Keratinocyte (primary cell): Measurements from ENCODE around the gene PSD2. TPM values are rescaled to one million over a fixed set of nuclear protein-coding genes. Genes with fewer than 3 reads are reported as not detected.

Experiments
- DNase-seq: peaks from one replicate; pipeline ENCODE4 v3.0.0-alpha.2; 2011; ENCODE audit warnings: low read depth, missing footprints, low spot score
- FAIRE-seq: peaks from 2 replicates; lab custom pipeline; 2011; peaks lifted over from hg19 to GRCh38; lab: Jason Lieb, UNC
- H2AFZ ChIP-seq: 2 replicates; pipeline ENCODE4 v1.6.0; 2012; ENCODE audit warnings: low read length, control low read depth, inconsistent platforms; ENCODE audit not compliant: control insufficient read depth
- H3K27ac ChIP-seq: 2 replicates; pipeline ENCODE4 v1.5.1; 2011; ENCODE audit warnings: low read length; ENCODE audit not compliant: control insufficient read depth, insufficient read depth
- H3K27me3 ChIP-seq: 3 replicates; pipeline ENCODE4 v1.6.0; 2011; ENCODE audit warnings: low read length; ENCODE audit not compliant: control insufficient read depth, insufficient read depth; ENCODE audit errors: extremely low read depth
- H3K36me3 ChIP-seq, 2 experiments: 2 replicates in 1 of 2; 3 replicates in 1 of 2; pipeline ENCODE4 v1.5.1; 2011; ENCODE audit warnings: low read length in 2 of 2, mild to moderate bottlenecking in 1 of 2; ENCODE audit not compliant: control insufficient read depth in 2 of 2, insufficient read depth in 2 of 2; ENCODE audit errors: extremely low read depth in 1 of 2
- H3K4me1 ChIP-seq: 3 replicates; pipeline ENCODE4 v1.5.1; 2011; ENCODE audit warnings: low read length; ENCODE audit not compliant: control insufficient read depth, insufficient read depth; ENCODE audit errors: extremely low read depth
- H3K4me2 ChIP-seq: 3 replicates; pipeline ENCODE4 v1.6.0; 2011; ENCODE audit warnings: low read depth, low read length; ENCODE audit not compliant: control insufficient read depth, insufficient read depth; ENCODE audit errors: extremely low read depth
- H3K4me3 ChIP-seq, 3 experiments: fragments of 200-600 bp in 1 of 3; sonication (generic) in 1 of 3; 2 replicates in 2 of 3; 3 replicates in 1 of 3; pipeline ENCODE4 v1.5.1; 2011 to 2016; ENCODE audit warnings: low read length in 3 of 3, mild to moderate bottlenecking in 3 of 3, control low read depth in 2 of 3, inconsistent platforms in 1 of 3, low read depth in 1 of 3, mixed read lengths in 1 of 3, mixed run types in 1 of 3, moderate library complexity in 1 of 3; ENCODE audit not compliant: control insufficient read depth in 2 of 3, insufficient read depth in 2 of 3; ENCODE audit errors: extremely low read depth in 1 of 3
- H3K79me2 ChIP-seq: 2 replicates; pipeline ENCODE4 v1.6.0; 2012; ENCODE audit warnings: low read length; ENCODE audit not compliant: control insufficient read depth, insufficient read depth
- H3K9ac ChIP-seq: 3 replicates; pipeline ENCODE4 v1.6.0; 2011; ENCODE audit warnings: low read length; ENCODE audit not compliant: control insufficient read depth, insufficient read depth; ENCODE audit errors: extremely low read depth
- H3K9me1 ChIP-seq: 3 replicates; pipeline ENCODE4 v1.6.0; 2011; ENCODE audit warnings: low read length; ENCODE audit not compliant: control insufficient read depth, insufficient read depth; ENCODE audit errors: extremely low read depth
- H3K9me3 ChIP-seq: 2 replicates; pipeline ENCODE4 v1.5.1; 2012; ENCODE audit warnings: low read depth, low read length; ENCODE audit not compliant: control insufficient read depth
- H4K20me1 ChIP-seq: 3 replicates; pipeline ENCODE4 v1.6.0; 2011; ENCODE audit warnings: low read length; ENCODE audit not compliant: control insufficient read depth, insufficient read depth; ENCODE audit errors: extremely low read depth
- EZH2 ChIP-seq: IDR thresholded peaks from one replicate; pipeline ENCODE4 v1.6.1; 2012; ENCODE audit warnings: inconsistent platforms, mild to moderate bottlenecking, low read length, moderate library complexity
- dilution Hi-C: fragments of 300-500 bp; cut with MboI; formaldehyde crosslinking; loops from one replicate; pipeline ENCODE4 v1.7.0; 2020; ENCODE audit warnings: low sequenced_read_pairs; ENCODE audit not compliant: extremely low pct_ligation_motif_present
- polyA plus RNA-seq, 5 experiments: library from polyadenylated mRNA; depleted of rRNA in 3 of 5; stranded (reverse) in 3 of 5; stranded (forward) in 1 of 5; unstranded in 1 of 5; fragments of >200 nt; gene quantifications; 1 replicate in 1 of 5; 2 replicates in 3 of 5; 3 replicates in 1 of 5; pipeline versions ENCODE4 v1.2.1 to v1.2.3, GENCODE V29; 2011 to 2012; ENCODE audit warnings: missing spikeins in 2 of 5, low read depth in 1 of 5, low replicate concordance in 1 of 5
- TF ChIP-seq, protein P1 (sequence below), 3 experiments: IDR thresholded peaks in 1 of 3; conservative IDR thresholded peaks in 1 of 3; optimal IDR thresholded peaks in 1 of 3; 2 replicates in 2 of 3; 3 replicates in 1 of 3; pipeline versions ENCODE3 to v1.5.1; 2011; ENCODE audit warnings: low read length in 3 of 3, mild to moderate bottlenecking in 3 of 3, moderate library complexity in 2 of 3, control low read depth in 1 of 3, inconsistent platforms in 1 of 3; ENCODE audit not compliant: insufficient read depth in 2 of 3; ENCODE audit errors: extremely low read depth in 1 of 3

Gene PSD2
- polyA plus RNA-seq, 1 donor (not counting 4 experiments of a cell fraction or from before 2014, with no cell fraction given): not detected

DNA sequence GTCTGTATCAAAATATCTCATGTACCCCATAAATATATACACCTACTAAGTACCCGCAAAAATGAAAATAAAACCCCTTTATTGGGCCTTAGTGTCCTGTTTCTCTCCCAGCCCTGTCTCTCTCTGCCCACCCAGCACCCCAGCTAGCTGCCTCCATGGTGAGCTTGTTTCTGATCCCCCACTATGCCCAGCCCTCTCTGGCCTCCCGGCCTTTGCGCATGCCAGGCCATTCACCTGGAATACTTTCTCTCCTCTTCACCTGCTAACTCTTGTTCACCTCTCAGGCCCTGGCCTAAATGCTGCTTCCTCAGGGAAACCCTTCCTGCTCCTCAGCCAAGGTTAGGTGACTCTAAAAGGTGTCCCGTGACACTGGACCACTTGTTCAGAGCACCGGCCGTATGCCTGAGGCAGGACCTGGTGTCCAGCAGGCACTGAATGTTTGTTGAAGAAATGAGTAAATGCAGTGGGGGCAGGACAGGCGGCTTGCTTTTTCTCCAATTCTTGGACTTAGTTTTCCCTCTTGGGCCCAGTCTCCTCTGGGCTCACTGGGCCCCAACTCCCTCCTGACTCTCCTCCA, 58.5 kb downstream of the PSD2 start:
- dilution Hi-C loops: no loop called here
- Histone ChIP-seq H4K20me1 (no peaks in the 10 kb centered on the region), H3K79me2 (no peaks in the 10 kb centered on the region), H3K9me1 (no peaks in the 10 kb centered on the region), H3K27ac (no peak overlapping the region), H2AFZ (no peak overlapping the region), H3K9ac (no peak overlapping the region), H3K27me3 (no peaks in the 10 kb centered on the region), H3K4me3 (no peak overlapping the region), H3K9me3 (no peaks in the 10 kb centered on the region), H3K4me1 (no peaks in the 10 kb centered on the region), H3K4me2 (no peak overlapping the region), H3K36me3 (no peaks in the 10 kb centered on the region)
- TF ChIP-seq, protein P1, sequence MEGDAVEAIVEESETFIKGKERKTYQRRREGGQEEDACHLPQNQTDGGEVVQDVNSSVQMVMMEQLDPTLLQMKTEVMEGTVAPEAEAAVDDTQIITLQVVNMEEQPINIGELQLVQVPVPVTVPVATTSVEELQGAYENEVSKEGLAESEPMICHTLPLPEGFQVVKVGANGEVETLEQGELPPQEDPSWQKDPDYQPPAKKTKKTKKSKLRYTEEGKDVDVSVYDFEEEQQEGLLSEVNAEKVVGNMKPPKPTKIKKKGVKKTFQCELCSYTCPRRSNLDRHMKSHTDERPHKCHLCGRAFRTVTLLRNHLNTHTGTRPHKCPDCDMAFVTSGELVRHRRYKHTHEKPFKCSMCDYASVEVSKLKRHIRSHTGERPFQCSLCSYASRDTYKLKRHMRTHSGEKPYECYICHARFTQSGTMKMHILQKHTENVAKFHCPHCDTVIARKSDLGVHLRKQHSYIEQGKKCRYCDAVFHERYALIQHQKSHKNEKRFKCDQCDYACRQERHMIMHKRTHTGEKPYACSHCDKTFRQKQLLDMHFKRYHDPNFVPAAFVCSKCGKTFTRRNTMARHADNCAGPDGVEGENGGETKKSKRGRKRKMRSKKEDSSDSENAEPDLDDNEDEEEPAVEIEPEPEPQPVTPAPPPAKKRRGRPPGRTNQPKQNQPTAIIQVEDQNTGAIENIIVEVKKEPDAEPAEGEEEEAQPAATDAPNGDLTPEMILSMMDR (optimal IDR thresholded peaks at IDR 0.05 in 1 of 3, IDR thresholded peaks at IDR 0.05 in 1 of 3, conservative IDR thresholded peaks at IDR 0.05 in 1 of 3; ENCODE audit: extremely low read depth in 1 of 3, insufficient read depth in 2 of 3, low read length in 3 of 3): no peak
- no peak for TF ChIP-seq EZH2
- no peak for FAIRE-seq
- no peak for DNase-seq

DNA sequence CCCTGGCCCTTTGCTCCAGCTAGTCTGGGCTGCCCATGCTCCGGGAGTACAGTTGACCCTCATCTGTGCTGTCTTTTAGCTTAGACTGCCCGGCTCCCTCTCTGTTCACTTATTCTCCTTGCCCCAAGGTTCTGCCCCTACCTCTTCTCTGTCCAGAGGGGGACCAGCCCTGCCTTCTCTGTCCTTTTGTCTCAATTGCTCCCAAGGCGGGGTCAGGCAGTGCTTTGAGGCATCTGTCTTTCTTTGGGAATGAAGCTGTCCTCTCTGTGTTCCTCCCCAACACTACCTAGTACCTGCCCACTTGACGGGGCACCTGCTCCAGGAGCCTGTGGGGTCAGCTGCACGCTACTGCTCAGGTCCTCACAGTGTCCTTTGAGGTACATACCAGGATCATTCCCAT, 59.3 kb downstream of the PSD2 start:
- Histone ChIP-seq H3K4me3 (no peak overlapping the region), H3K9me1 (no peaks in the 10 kb centered on the region), H3K27ac (no peak overlapping the region), H3K79me2 (no peaks in the 10 kb centered on the region), H3K9ac (no peak overlapping the region), H3K36me3 (no peaks in the 10 kb centered on the region), H3K4me1 (no peaks in the 10 kb centered on the region), H3K4me2 (no peak overlapping the region), H3K27me3 (no peaks in the 10 kb centered on the region), H4K20me1 (no peaks in the 10 kb centered on the region), H3K9me3 (no peaks in the 10 kb centered on the region), H2AFZ (no peak overlapping the region)
- DNase-seq (no peak), FAIRE-seq (no peak)
- dilution Hi-C loops: no loop called here
- TF ChIP-seq EZH2: no peak
- TF ChIP-seq, protein P1 (optimal IDR thresholded peaks at IDR 0.05 in 1 of 3, IDR thresholded peaks at IDR 0.05 in 1 of 3, conservative IDR thresholded peaks at IDR 0.05 in 1 of 3; ENCODE audit: extremely low read depth in 1 of 3, insufficient read depth in 2 of 3, low read length in 3 of 3): no peak
